Neural cell (in vitro differentiated cells): ENCODE measurements around the gene PALM3. TPM values are rescaled to one million over a fixed set of nuclear protein-coding genes. Genes with fewer than 3 reads are reported as not detected.

Experiments
- H2AFZ ChIP-seq: fragments of 200-600, 300-800 bp; sonication (generic), shearing (Covaris generic); 2 replicates; pipeline ENCODE4 v1.6.0; 2014; ENCODE audit warnings: low read depth, mild to moderate bottlenecking, antibody characterized with exemption, low read length, moderate library complexity
- H3F3A ChIP-seq: fragments of 200-600 bp; shearing (Covaris generic); 2 replicates; pipeline ENCODE4 v1.6.1; 2016; ENCODE audit warnings: mild to moderate bottlenecking, moderate library complexity, mixed read lengths, antibody characterized with exemption, low read length; ENCODE audit not compliant: insufficient read depth, poor library complexity, severe bottlenecking
- H3K27ac ChIP-seq: fragments of 200-600, 300-800 bp; sonication (generic), shearing (Covaris generic); 2 replicates; pipeline ENCODE4 v1.5.1; 2014; ENCODE audit warnings: mild to moderate bottlenecking, low read length, moderate library complexity
- H3K27me3 ChIP-seq: fragments of 300-800, 200-600 bp; sonication (generic), shearing (Covaris generic); 2 replicates; pipeline ENCODE4 v1.6.0; 2014; ENCODE audit warnings: mild to moderate bottlenecking, low read depth, low read length, moderate library complexity; ENCODE audit not compliant: insufficient read depth
- H3K36me3 ChIP-seq: fragments of 300-800, 200-600 bp; sonication (generic), shearing (Covaris generic); 2 replicates; pipeline ENCODE4 v1.5.1; 2014; ENCODE audit warnings: mild to moderate bottlenecking, antibody characterized with exemption, low read length, moderate library complexity; ENCODE audit not compliant: insufficient read depth
- H3K4me2 ChIP-seq: fragments of 300-800, 200-600 bp; sonication (generic), shearing (Covaris generic); 2 replicates; pipeline ENCODE4 v1.6.0; 2014; ENCODE audit warnings: mild to moderate bottlenecking, low read length
- H3K4me3 ChIP-seq: fragments of 300-800, 200-600 bp; sonication (generic), shearing (Covaris generic); 2 replicates; pipeline ENCODE4 v1.5.1; 2014; ENCODE audit warnings: mild to moderate bottlenecking, low read length, moderate library complexity
- H3K79me2 ChIP-seq: fragments of 200-600 bp; shearing (Covaris generic); replicated peaks from 2 replicates; pipeline ENCODE4 v1.6.0; 2014; ENCODE audit warnings: mild to moderate bottlenecking, low read length, moderate library complexity; ENCODE audit not compliant: insufficient read depth
- H3K9ac ChIP-seq: fragments of 300-800, 200-600 bp; sonication (generic), shearing (Covaris generic); 2 replicates; pipeline ENCODE4 v1.6.1; 2016; ENCODE audit warnings: mild to moderate bottlenecking, low read length, mixed read lengths
- H3K9me2 ChIP-seq: fragments of 200-600 bp; shearing (Covaris generic); 2 replicates; pipeline ENCODE4 v1.6.1; 2016; ENCODE audit warnings: mild to moderate bottlenecking, low read length, mixed read lengths; ENCODE audit not compliant: insufficient read depth
- H3K9me3 ChIP-seq: fragments of 200-600, 300-800 bp; sonication (generic), shearing (Covaris generic); 2 replicates; pipeline ENCODE4 v1.6.1; 2016; ENCODE audit warnings: mild to moderate bottlenecking, mixed run types, low read length, moderate library complexity, mixed read lengths
- H4K20me1 ChIP-seq: fragments of 200-600 bp; shearing (Covaris generic); 2 replicates; pipeline ENCODE4 v1.6.1; 2016; ENCODE audit warnings: mild to moderate bottlenecking, mixed run types; ENCODE audit not compliant: insufficient read depth
- EP300 ChIP-seq: fragments of 450-650 bp; conservative IDR thresholded peaks from 2 replicates; pipeline ENCODE4 v1.6.1; 2014; ENCODE audit warnings: antibody characterized with exemption, mild to moderate bottlenecking, moderate library complexity; ENCODE audit not compliant: poor library complexity, severe bottlenecking
- EZH2 ChIP-seq: fragments of 200-600, 300-800 bp; shearing (Covaris generic), sonication (generic); IDR thresholded peaks from 2 replicates; pipeline ENCODE4 v1.6.1; 2014; ENCODE audit warnings: antibody characterized with exemption, low read length, borderline replicate concordance, mild to moderate bottlenecking; ENCODE audit not compliant: insufficient read depth, poor library complexity, severe bottlenecking
- MXI1 ChIP-seq: fragments of 450-650 bp; conservative IDR thresholded peaks from 2 replicates; pipeline ENCODE4 v1.6.1; 2014; ENCODE audit warnings: antibody characterized with exemption, mild to moderate bottlenecking; ENCODE audit not compliant: poor library complexity, severe bottlenecking
- POLR2AphosphoS5 ChIP-seq: IDR thresholded peaks from 2 replicates; pipeline ENCODE4 v1.6.1; 2012
- RAD21 ChIP-seq: fragments of 450-650 bp; conservative IDR thresholded peaks from 2 replicates; pipeline ENCODE4 v1.6.1; 2014; ENCODE audit warnings: antibody characterized with exemption, mild to moderate bottlenecking, moderate library complexity
- REST ChIP-seq: IDR thresholded peaks from 2 replicates; pipeline ENCODE4 v1.6.1; 2012; ENCODE audit warnings: borderline replicate concordance
- SMC3 ChIP-seq: fragments of 450-650 bp; conservative IDR thresholded peaks from 2 replicates; pipeline ENCODE4 v1.6.1; 2014; ENCODE audit warnings: antibody characterized with exemption, mild to moderate bottlenecking, moderate library complexity; ENCODE audit not compliant: poor library complexity
- TAF1 ChIP-seq: IDR thresholded peaks from 2 replicates; pipeline ENCODE4 v1.6.1; 2012; ENCODE audit warnings: low read depth
- polyA plus RNA-seq: library from polyadenylated mRNA; depleted of rRNA; stranded (reverse); fragments of >200 nt; gene quantifications from 2 replicates; pipeline ENCODE4 v1.2.3, GENCODE V29; 2014
- TF ChIP-seq, protein P1 (sequence below): fragments of 450-650 bp; IDR thresholded peaks from 2 replicates; pipeline ENCODE4 v1.5.1; 2014; ENCODE audit warnings: antibody characterized with exemption, mild to moderate bottlenecking, moderate library complexity; ENCODE audit not compliant: poor library complexity, severe bottlenecking

PALM3 gene
- polyA plus RNA-seq, 1 donor from 2014 or later: 0.33 TPM

DNA sequence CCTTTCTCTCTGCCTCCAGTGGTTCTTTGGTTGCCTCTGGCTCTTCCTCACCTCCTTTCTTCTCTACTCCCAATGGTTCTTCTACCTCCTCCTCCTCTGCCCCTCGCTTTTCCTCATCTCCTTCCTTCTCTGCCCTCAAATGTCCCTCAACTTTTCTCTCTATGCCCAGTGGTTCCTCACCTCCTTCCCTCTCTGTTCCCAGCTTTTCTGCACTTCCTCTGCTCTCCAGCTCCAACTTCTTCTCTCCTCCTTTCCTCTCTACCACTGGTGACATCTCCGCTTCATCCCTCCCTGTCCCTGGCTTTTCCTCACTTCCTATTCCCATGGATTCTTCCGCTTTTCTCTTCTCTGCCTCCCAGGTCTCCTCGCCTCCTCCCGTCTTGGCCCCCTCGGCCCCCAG, 7.8 kb downstream of the PALM3 start:
- no peak overlapping the region for H3K9ac ChIP-seq
- no peaks in the 10 kb centered on the region for H3F3A ChIP-seq
- H2AFZ ChIP-seq: no peak overlapping the region
- no peak overlapping the region for H3K4me2 ChIP-seq
- H3K9me3 ChIP-seq: no peaks in the 10 kb centered on the region
- H3K79me2 ChIP-seq: no peaks in the 10 kb centered on the region
- H3K4me3 ChIP-seq: no peak overlapping the region
- H3K27me3 ChIP-seq: peaks cover 11% of the 10 kb centered on the region
- H4K20me1 ChIP-seq: no peaks in the 10 kb centered on the region
- H3K27ac ChIP-seq: no peak overlapping the region
- no peak for TF ChIP-seq MXI1
- TF ChIP-seq EP300: no peak
- no peak for TF ChIP-seq POLR2AphosphoS5
- TF ChIP-seq RAD21: no peak
- TF ChIP-seq EZH2: no peak
- TF ChIP-seq SMC3: no peak
- TF ChIP-seq, protein P1, sequence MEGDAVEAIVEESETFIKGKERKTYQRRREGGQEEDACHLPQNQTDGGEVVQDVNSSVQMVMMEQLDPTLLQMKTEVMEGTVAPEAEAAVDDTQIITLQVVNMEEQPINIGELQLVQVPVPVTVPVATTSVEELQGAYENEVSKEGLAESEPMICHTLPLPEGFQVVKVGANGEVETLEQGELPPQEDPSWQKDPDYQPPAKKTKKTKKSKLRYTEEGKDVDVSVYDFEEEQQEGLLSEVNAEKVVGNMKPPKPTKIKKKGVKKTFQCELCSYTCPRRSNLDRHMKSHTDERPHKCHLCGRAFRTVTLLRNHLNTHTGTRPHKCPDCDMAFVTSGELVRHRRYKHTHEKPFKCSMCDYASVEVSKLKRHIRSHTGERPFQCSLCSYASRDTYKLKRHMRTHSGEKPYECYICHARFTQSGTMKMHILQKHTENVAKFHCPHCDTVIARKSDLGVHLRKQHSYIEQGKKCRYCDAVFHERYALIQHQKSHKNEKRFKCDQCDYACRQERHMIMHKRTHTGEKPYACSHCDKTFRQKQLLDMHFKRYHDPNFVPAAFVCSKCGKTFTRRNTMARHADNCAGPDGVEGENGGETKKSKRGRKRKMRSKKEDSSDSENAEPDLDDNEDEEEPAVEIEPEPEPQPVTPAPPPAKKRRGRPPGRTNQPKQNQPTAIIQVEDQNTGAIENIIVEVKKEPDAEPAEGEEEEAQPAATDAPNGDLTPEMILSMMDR: no peak
- no peak for TF ChIP-seq REST
- no peak for TF ChIP-seq TAF1
- no peaks in the 10 kb centered on the region for H3K36me3 ChIP-seq
- H3K9me2 ChIP-seq: no peaks in the 10 kb centered on the region

GRCh38 chr19:14053500-14053899, 8.4 kb downstream of the PALM3 start:
- no peak overlapping the region for H2AFZ ChIP-seq
- H3K9ac ChIP-seq: no peak overlapping the region
- no peaks in the 10 kb centered on the region for H3K9me3 ChIP-seq
- no peak overlapping the region for H3K4me3 ChIP-seq
- no peaks in the 10 kb centered on the region for H3K9me2 ChIP-seq
- H3K27me3 ChIP-seq: peaks cover 6% of the 10 kb centered on the region
- TF ChIP-seq MXI1: no peak
- no peak for TF ChIP-seq SMC3
- TF ChIP-seq, protein P1: no peak
- TF ChIP-seq EZH2: no peak
- no peak for TF ChIP-seq POLR2AphosphoS5
- no peak overlapping the region for H3K4me2 ChIP-seq
- no peaks in the 10 kb centered on the region for H3K79me2 ChIP-seq
- no peak overlapping the region for H3K27ac ChIP-seq
- no peaks in the 10 kb centered on the region for H3F3A ChIP-seq
- H3K36me3 ChIP-seq: no peaks in the 10 kb centered on the region
- H4K20me1 ChIP-seq: no peaks in the 10 kb centered on the region
